Heart right ventricle (tissue), 16 donors: ENCODE measurements around the gene RNU6-7. TPM values are rescaled to one million over a fixed set of nuclear protein-coding genes. Genes with fewer than 3 reads are reported as not detected.
A peak's percentile ranks its signal among the peaks of the same experiment; 100 is the strongest.

ENCODE experiments used
- ATAC-seq, 8 donors: fragments of 200-7000 bp; cut with Tn5 transposase; one replicate each; pipeline ENCODE4 v1.9.1; 2020; ENCODE audit warnings: mild to moderate bottlenecking in 8 of 8, moderate library complexity in 8 of 8, moderate number of reproducible peaks in 1 of 8
- DNase-seq, 2 donors: peaks; one replicate each; pipeline ENCODE4 v3.0.0-alpha.2; 2020
- H3K27ac ChIP-seq, 10 donors: fragments of 200-600 bp; sonication (generic) in 2 of 10; one replicate each; pipeline versions ENCODE4 v1.5.0 to v1.8.0; 2020 to 2022; ENCODE audit warnings: mild to moderate bottlenecking in 3 of 10
- H3K27me3 ChIP-seq, 7 donors: fragments of 200-600 bp; one replicate each; pipeline ENCODE4 v1.8.0; 2021 to 2022; ENCODE audit warnings: mild to moderate bottlenecking in 2 of 7
- H3K36me3 ChIP-seq, 9 donors: fragments of 200-600 bp; sonication (generic) in 1 of 9; one replicate each; pipeline versions ENCODE4 v1.5.0 to v1.8.0; 2020 to 2022; ENCODE audit warnings: mild to moderate bottlenecking in 2 of 9
- H3K4me1 ChIP-seq, 9 donors: fragments of 200-600 bp; sonication (generic) in 1 of 9; one replicate each; pipeline versions ENCODE4 v1.5.0 to v1.8.0; 2020 to 2022; ENCODE audit warnings: mild to moderate bottlenecking in 4 of 9
- H3K4me3 ChIP-seq, 10 donors: fragments of 200-600 bp; sonication (generic) in 2 of 10; one replicate each; pipeline versions ENCODE4 v1.5.0 to v1.8.0; 2020 to 2022; ENCODE audit warnings: mild to moderate bottlenecking in 7 of 10, moderate library complexity in 2 of 10
- H3K9me3 ChIP-seq, 11 donors: fragments of 200-600 bp in 10 of 11; sonication (generic) in 2 of 11; one replicate each; pipeline versions ENCODE4 v1.5.0 to v1.8.0; 2013 to 2022; ENCODE audit warnings: mild to moderate bottlenecking in 2 of 11, control low read depth in 1 of 11, moderate library complexity in 1 of 11
- CTCF ChIP-seq, 9 donors: fragments of 200-600 bp; sonication (generic) in 2 of 9; IDR thresholded peaks; one replicate each; pipeline versions ENCODE4 v1.5.0 to v1.8.0; 2021 to 2022; ENCODE audit warnings: antibody characterized with exemption in 9 of 9, mild to moderate bottlenecking in 5 of 9, moderate library complexity in 1 of 9
- WGBS, 2 donors: extraction: QIAGEN DNeasy Blood & Tissue Kit; methylation state at CpG; one replicate each; pipeline ENCODE4 v1.1.7; 2013; ENCODE audit warnings: inconsistent platforms in 1 of 2; 5-methylcytosine and 5-hydroxymethylcytosine counted together
- intact Hi-C, 10 donors: fragments of 100-400 bp; cut with DNase I; formaldehyde crosslinking; loops; one replicate each; pipeline versions ENCODE4 v1.11.1 to v1.14.2; 2022
- polyA plus RNA-seq, 2 donors: library from polyadenylated mRNA; stranded (reverse); fragments of 200-250 nt; gene quantifications; one replicate each; pipeline ENCODE4 v1.2.3, GENCODE V29; 2013
- total RNA-seq, 10 donors: library from RNA; stranded (reverse); fragmentation: NEBNext Ultra II Directional in 3 of 10; extraction: Animal tissue kit (Norgen Biotek cat#: 25700) in 3 of 10; gene quantifications; one replicate each; pipeline versions ENCODE4 v1.2.1 to v1.2.4, GENCODE V29; 2021 to 2023
- donor health status: Arrhythmogenic right ventricular cardiomyopathy.
- donor health status: ischemic (EF 13 %, LVEDD 7.1; RV severe dilation, severe dysfunction).
- donor health status: healthy with polysubstance abuse.
- donor health status: DM: no; HTN: yes; CAD: no.
- donor health status: DM: no; HTN: no; CAD: no.
- donor health status: ischemic (EF 25% LVEDD 6.9; RV normal size, moderate dysfunction).
- donor health status: ischemic (EF 25% LVEDD 5.7; RV mildly dilated, moderate dysfunction).
- donor health status: healthy.
- donor health status: DM: yes; HTN: yes; CAD: no.
- donor health status: Ischemic cardiomyopathy.
- donor health status: ischemic (EF 35%, LVEDD 5.7; RV mildly dilated, moderate dysfunction).
- donor health status: nonischemic (EF 11% LVEDD 7.7; RV severe dilation, severe dysfunction).
- donor health status: DM: yes; HTN: yes; CAD: no.
- donor health status: PGD.
- donor health status: ischemic (EF 29% LVEDD 5.4; RV normal size, mild dysfunction).
- donor health status: nonischemic (EF 23%, LVEDD 6.1; RV moderate dilation, normal function).

Gene RNU6-7
- total and polyA plus RNA-seq, 12 donors = not detected

DNA sequence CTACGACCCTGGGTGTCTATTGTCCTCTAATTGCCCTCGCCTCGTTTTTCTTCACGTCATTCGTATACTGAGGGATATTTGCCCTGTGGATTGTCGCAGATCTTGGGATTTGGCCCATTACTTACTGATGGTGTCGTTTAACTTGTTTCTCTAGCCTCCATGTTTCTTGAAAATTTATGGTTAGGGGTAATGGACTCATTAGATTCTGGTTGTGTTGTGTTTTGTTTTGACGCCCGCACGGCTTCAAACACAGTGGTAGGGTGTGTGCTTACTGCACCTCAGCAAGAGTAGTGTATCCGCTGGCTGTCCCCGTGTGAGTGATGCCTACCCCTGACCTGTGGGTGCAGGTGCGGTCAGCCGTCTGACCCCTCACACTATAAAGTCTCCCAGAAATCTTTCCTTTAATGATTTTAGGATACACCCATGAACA is 2.1 kb downstream of the RNU6-7 start:
- H3K4me3 ChIP-seq = peak overlapping the region; percentile 36 to 77 (median 66)
- no peaks in the 10 kb centered on the region for H3K9me3 ChIP-seq
- WGBS, 2 donors = 3 to 5% methylated on average over 14 of the region's 14 CpGs
- H3K4me1 ChIP-seq = peaks cover 0 to 42% (median 15%) of the 10 kb centered on the region in 9 donors
- no peak for ATAC-seq
- TF ChIP-seq CTCF (IDR thresholded peaks at IDR 0.05) = no peak
- no peaks in the 10 kb centered on the region for H3K36me3 ChIP-seq
- DNase-seq = no peak
- peaks cover 0 to 29% (median 0%) of the 10 kb centered on the region in 7 donors for H3K27me3 ChIP-seq
- intact Hi-C loops = loop anchor here in 6 of 10 donors (1.0 to 5.0 kb wide), 5 partner anchors 48 to 129 kb away; partner anchors contain the start of gene ARHGAP5 (in 4 of the 6)
- H3K27ac ChIP-seq = peak overlapping the region; percentile 64 to 94 (median 90)

DNA sequence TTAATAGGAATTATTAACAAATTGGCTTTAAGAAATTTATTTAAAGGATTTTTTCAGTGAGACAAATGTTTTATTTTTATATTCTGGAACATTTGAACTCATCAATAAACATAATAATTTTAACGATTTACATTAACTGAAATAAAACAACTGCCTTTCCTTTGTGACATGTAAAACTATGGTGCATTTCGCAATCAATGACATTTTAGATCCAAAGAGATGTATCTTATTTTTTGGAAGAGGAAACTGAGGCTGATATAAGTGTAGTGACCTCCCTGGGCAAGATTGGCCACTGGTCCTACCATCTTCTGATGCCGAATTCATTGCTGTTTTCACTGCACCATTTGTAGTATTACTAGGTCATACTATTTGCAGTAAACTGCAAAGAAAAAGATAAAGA is 3.7 kb downstream of the RNU6-7 start:
- H3K9me3 ChIP-seq = no peaks in the 10 kb centered on the region
- H3K4me1 ChIP-seq = peaks cover 0 to 36% (median 15%) of the 10 kb centered on the region in 9 donors
- no peak for TF ChIP-seq CTCF (IDR thresholded peaks at IDR 0.05)
- peaks cover 0 to 29% (median 0%) of the 10 kb centered on the region in 7 donors for H3K27me3 ChIP-seq
- intact Hi-C loops = loop anchor here in 1 of 10 donors (5.0 kb wide), 1 partner anchor 37 kb away; no protein-coding TSS in a partner anchor
- no peak overlapping the region for H3K27ac ChIP-seq
- DNase-seq (no peak), ATAC-seq (no peak)
- 92 to 95% methylated on average over 3 of the region's 3 CpGs for WGBS, 2 donors
- no peaks in the 10 kb centered on the region for H3K36me3 ChIP-seq
- H3K4me3 ChIP-seq = no peak overlapping the region

GRCh38 chr14:32205984-32206383 is 4.1 kb downstream of the RNU6-7 start:
- WGBS, 2 donors = 63 to 69% methylated on average over 4 of the region's 4 CpGs

DNA sequence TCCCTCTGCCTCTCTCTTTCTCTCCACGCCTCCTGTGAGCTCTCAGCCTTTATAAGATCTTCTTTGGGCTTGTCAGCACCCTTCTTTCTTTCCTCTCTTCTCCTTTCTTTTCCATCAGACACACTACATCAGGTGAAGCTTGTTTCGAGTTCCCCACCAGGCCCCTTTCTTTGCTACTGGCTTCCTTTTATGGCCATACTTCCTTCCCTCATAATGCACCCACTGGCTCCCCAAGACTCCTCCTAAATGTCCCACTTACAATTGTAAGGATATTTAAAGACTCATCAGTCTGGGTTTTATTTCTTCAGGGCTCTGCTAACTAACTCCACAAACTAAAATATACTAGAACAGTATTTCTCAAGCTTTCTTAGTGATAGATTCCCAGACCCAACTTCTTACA is 4.7 kb downstream of the RNU6-7 start:
- TF ChIP-seq CTCF (IDR thresholded peaks at IDR 0.05) = no peak
- peak overlapping the region in 4 of 10 donors; percentile 13 to 38 (median 28) for H3K27ac ChIP-seq

More at GRCh38 chr14:32205984-32206383, 4.1 kb downstream of the RNU6-7 start:
- DNase-seq (no peak), ATAC-seq (no peak)
- TF ChIP-seq CTCF (IDR thresholded peaks at IDR 0.05) = no peak
- Histone ChIP-seq H3K9me3 (no peaks in the 10 kb centered on the region), H3K4me1 (peaks cover 0 to 31% (median 11%) of the 10 kb centered on the region in 9 donors), H3K36me3 (no peaks in the 10 kb centered on the region), H3K27me3 (peaks cover 0 to 29% (median 0%) of the 10 kb centered on the region in 7 donors), H3K27ac (peak overlapping the region in 4 of 10 donors; percentile 13 to 38 (median 28)), H3K4me3 (no peak overlapping the region)
- intact Hi-C loops = loop anchor here in 1 of 10 donors (5.0 kb wide), 1 partner anchor 36 kb away; no protein-coding TSS in a partner anchor

More for the DNA sequence above, 4.7 kb downstream of the RNU6-7 start:
- Histone ChIP-seq H3K4me3 (no peak overlapping the region), H3K4me1 (peaks cover 0 to 30% (median 11%) of the 10 kb centered on the region in 9 donors), H3K36me3 (no peaks in the 10 kb centered on the region), H3K27me3 (peaks cover 0 to 28% (median 0%) of the 10 kb centered on the region in 7 donors), H3K9me3 (no peaks in the 10 kb centered on the region)
- DNase-seq = no peak
- intact Hi-C loops = loop anchor here in 1 of 10 donors (5.0 kb wide), 1 partner anchor 36 kb away; no protein-coding TSS in a partner anchor
- WGBS, 2 donors = 61 to 65% methylated on average over 2 of the region's 2 CpGs
- ATAC-seq = no peak
